ENCODE results near the gene BDH2.

Gene BDH2

DNA sequence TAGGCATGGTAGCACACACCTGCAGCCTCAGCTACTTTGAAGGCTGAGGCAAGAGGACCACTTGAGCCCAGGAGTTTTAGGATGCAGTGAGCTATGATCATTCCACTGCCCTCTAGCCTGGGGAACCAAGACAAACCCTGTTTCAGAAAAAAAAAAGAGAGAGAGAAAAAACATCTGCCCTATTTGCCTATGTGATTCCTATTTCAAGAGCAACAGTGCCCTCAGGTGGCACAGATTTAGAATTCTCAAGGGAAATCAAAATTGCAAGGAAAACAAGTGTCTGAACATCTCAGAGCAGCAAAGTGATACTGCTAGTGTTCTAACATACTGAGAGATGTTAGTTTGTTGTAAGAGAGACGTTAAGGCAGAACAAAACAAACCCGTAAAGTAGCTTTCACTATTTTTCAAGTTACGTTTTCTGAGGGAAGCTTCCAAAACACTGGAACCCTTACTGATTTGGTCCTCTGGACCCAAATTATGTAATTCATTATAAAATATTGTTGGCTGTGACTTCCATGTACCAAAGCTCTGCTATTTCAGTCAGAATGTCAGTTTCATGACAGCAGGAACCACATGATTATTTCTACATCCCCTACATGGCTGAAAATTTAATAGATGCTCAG, 7.9 kb downstream of the BDH2 start:
- no peaks in the 10 kb centered on the region for H3K79me2 ChIP-seq (ENCODE audit: control insufficient read depth, low read length)
- H3K9me3 ChIP-seq (ENCODE audit: control insufficient read depth, insufficient read depth, low read length), result no peaks in the 10 kb centered on the region
- peaks cover 23% of the 10 kb centered on the region for H3K36me3 ChIP-seq (ENCODE audit: control insufficient read depth, low read length)
- TF ChIP-seq EZH2phosphoT487 (IDR thresholded peaks at IDR 0.05; ENCODE audit: borderline replicate concordance, low read length), result no peak
- TF ChIP-seq, protein P1, sequence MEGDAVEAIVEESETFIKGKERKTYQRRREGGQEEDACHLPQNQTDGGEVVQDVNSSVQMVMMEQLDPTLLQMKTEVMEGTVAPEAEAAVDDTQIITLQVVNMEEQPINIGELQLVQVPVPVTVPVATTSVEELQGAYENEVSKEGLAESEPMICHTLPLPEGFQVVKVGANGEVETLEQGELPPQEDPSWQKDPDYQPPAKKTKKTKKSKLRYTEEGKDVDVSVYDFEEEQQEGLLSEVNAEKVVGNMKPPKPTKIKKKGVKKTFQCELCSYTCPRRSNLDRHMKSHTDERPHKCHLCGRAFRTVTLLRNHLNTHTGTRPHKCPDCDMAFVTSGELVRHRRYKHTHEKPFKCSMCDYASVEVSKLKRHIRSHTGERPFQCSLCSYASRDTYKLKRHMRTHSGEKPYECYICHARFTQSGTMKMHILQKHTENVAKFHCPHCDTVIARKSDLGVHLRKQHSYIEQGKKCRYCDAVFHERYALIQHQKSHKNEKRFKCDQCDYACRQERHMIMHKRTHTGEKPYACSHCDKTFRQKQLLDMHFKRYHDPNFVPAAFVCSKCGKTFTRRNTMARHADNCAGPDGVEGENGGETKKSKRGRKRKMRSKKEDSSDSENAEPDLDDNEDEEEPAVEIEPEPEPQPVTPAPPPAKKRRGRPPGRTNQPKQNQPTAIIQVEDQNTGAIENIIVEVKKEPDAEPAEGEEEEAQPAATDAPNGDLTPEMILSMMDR (IDR thresholded peaks at IDR 0.05; ENCODE audit: low read depth, low read length, poor library complexity, severe bottlenecking), result peak; percentile 78
- H3K27me3 ChIP-seq (ENCODE audit: control insufficient read depth, low read length), result no peaks in the 10 kb centered on the region
- H3F3A ChIP-seq (ENCODE audit: control insufficient read depth, insufficient read depth), result no peaks in the 10 kb centered on the region
- H3K4me3 ChIP-seq (ENCODE audit: low read length), result no peak overlapping the region
- H3K4me1 ChIP-seq (ENCODE audit: control insufficient read depth, low read length), result peaks cover 22% of the 10 kb centered on the region
- no peaks in the 10 kb centered on the region for H4K20me1 ChIP-seq (ENCODE audit: control insufficient read depth, insufficient read depth, low read depth, low read length)
- H3K4me2 ChIP-seq (ENCODE audit: low read length), result peak overlapping the region; percentile 9
- no peak overlapping the region for H3K27ac ChIP-seq (ENCODE audit: low read depth, low read length)
- no peaks in the 10 kb centered on the region for H3K9me2 ChIP-seq (replicated peaks; ENCODE audit: control insufficient read depth, low read length)

DNA sequence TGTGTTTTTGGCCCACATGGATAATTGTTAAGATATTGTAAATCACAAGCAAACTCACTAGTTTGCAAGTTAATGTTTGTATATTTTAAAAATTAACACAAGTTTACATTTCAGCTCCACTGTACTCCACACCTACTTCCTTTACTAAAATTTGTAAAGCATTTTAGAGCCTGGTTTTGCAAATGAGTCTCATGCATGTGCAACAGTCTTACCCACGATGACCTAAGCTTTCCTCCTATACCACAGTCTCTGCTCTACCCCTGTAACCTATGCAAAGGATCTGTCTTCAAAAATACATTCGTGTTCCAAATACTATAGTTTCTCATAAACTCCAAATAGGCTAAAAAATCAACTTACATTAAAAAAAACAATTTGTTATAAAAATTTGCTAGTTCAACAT, 10.2 kb downstream of the BDH2 start:
- H3K27ac ChIP-seq (ENCODE audit: low read depth, low read length), result no peak overlapping the region
- no peak overlapping the region for H3K4me3 ChIP-seq (ENCODE audit: low read length)
- peaks cover 26% of the 10 kb centered on the region for H3K36me3 ChIP-seq (ENCODE audit: control insufficient read depth, low read length)
- H3K9me2 ChIP-seq (replicated peaks; ENCODE audit: control insufficient read depth, low read length), result no peaks in the 10 kb centered on the region
- H3K79me2 ChIP-seq (ENCODE audit: control insufficient read depth, low read length), result no peaks in the 10 kb centered on the region
- TF ChIP-seq, protein P1 (IDR thresholded peaks at IDR 0.05; ENCODE audit: low read depth, low read length, poor library complexity, severe bottlenecking), result no peak
- peaks cover 22% of the 10 kb centered on the region for H3K4me1 ChIP-seq (ENCODE audit: control insufficient read depth, low read length)
- no peak overlapping the region for H3K4me2 ChIP-seq (ENCODE audit: low read length)
- no peaks in the 10 kb centered on the region for H4K20me1 ChIP-seq (ENCODE audit: control insufficient read depth, insufficient read depth, low read depth, low read length)
- H3F3A ChIP-seq (ENCODE audit: control insufficient read depth, insufficient read depth), result no peaks in the 10 kb centered on the region
- no peaks in the 10 kb centered on the region for H3K27me3 ChIP-seq (ENCODE audit: control insufficient read depth, low read length)
- no peaks in the 10 kb centered on the region for H3K9me3 ChIP-seq (ENCODE audit: control insufficient read depth, insufficient read depth, low read length)

DNA sequence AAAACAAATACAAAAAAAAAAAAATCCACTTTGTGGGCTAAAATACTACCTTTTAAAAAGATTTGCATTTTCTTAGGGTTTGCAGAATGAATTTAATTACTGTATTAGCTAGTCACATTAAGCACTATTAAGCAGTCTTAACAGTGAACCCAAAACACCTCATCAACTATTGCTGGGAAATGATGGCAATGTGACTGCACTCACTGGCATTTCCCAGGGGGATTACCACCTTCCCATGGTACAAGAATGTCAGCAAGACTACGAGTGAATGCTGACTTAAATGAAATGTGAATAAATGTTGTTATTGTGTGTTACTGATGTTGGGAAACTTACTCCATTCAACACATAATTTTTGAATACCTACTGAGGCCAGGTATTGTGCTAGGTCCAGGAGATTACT, 13.1 kb downstream of the BDH2 start:
- H3K4me3 ChIP-seq (ENCODE audit: low read length), result no peak overlapping the region
- no peaks in the 10 kb centered on the region for H3K9me3 ChIP-seq (ENCODE audit: control insufficient read depth, insufficient read depth, low read length)
- no peak overlapping the region for H3K4me2 ChIP-seq (ENCODE audit: low read length)
- no peaks in the 10 kb centered on the region for H3K9me2 ChIP-seq (replicated peaks; ENCODE audit: control insufficient read depth, low read length)
- peaks cover 4% of the 10 kb centered on the region for H3K4me1 ChIP-seq (ENCODE audit: control insufficient read depth, low read length)
- no peaks in the 10 kb centered on the region for H3F3A ChIP-seq (ENCODE audit: control insufficient read depth, insufficient read depth)
- no peaks in the 10 kb centered on the region for H3K27me3 ChIP-seq (ENCODE audit: control insufficient read depth, low read length)
- H3K27ac ChIP-seq (ENCODE audit: low read depth, low read length), result no peak overlapping the region
- peaks cover 26% of the 10 kb centered on the region for H3K36me3 ChIP-seq (ENCODE audit: control insufficient read depth, low read length)
- TF ChIP-seq, protein P1 (IDR thresholded peaks at IDR 0.05; ENCODE audit: low read depth, low read length, poor library complexity, severe bottlenecking), result no peak
- TF ChIP-seq EZH2phosphoT487 (IDR thresholded peaks at IDR 0.05; ENCODE audit: borderline replicate concordance, low read length), result no peak
- no peaks in the 10 kb centered on the region for H3K79me2 ChIP-seq (ENCODE audit: control insufficient read depth, low read length)
- H4K20me1 ChIP-seq (ENCODE audit: control insufficient read depth, insufficient read depth, low read depth, low read length), result no peaks in the 10 kb centered on the region
